GM12892 (cell line): ENCODE results near the gene GGT5.

Experiments used
- POLR2A ChIP-seq: IDR thresholded peaks from 2 replicates; pipeline ENCODE4 v1.6.1; 2011; ENCODE audit warnings: low read depth, low read length, control low read depth
- POLR2AphosphoS5 ChIP-seq: IDR thresholded peaks from 2 replicates; pipeline ENCODE4 v1.6.1; 2011; ENCODE audit warnings: low read depth, low read length, control low read depth
- TAF1 ChIP-seq: IDR thresholded peaks from 2 replicates; pipeline ENCODE4 v1.6.1; 2011; ENCODE audit warnings: low read depth, mild to moderate bottlenecking, control low read depth, low read length, borderline replicate concordance

- TF ChIP-seq POLR2AphosphoS5 (no peak), POLR2A (no peak), TAF1 (no peak)
These were observed 64.4 kb downstream of the GGT5 start for GRCh38 chr22:24180316-24181087.
